H9 (cell line): ENCODE data around the gene GJD4. TPM values are rescaled to one million over a fixed set of nuclear protein-coding genes. Genes with fewer than 3 reads are reported as not detected.

ENCODE experiments used
- DNase-seq: peaks from one replicate; pipeline ENCODE4 v3.0.0-alpha.2; 2017
- H2AFZ ChIP-seq: one replicate; pipeline ENCODE4 v1.6.1; 2013; ENCODE audit warnings: mild to moderate bottlenecking, low read length, control low read depth, moderate library complexity
- H2AK5ac ChIP-seq: 2 replicates; pipeline ENCODE4 v1.6.1; 2013; ENCODE audit warnings: low read length, control low read depth, mixed read lengths; ENCODE audit not compliant: insufficient read length
- H2BK120ac ChIP-seq: one replicate; pipeline ENCODE4 v1.6.1; 2013; ENCODE audit warnings: low read depth, mild to moderate bottlenecking, low read length, control low read depth, inconsistent platforms; ENCODE audit not compliant: poor library complexity, severe bottlenecking
- H2BK12ac ChIP-seq: 2 replicates; pipeline ENCODE4 v1.6.1; 2013; ENCODE audit warnings: low read length, control low read depth, mixed read lengths, low read depth; ENCODE audit not compliant: insufficient read length
- H2BK15ac ChIP-seq: 2 replicates; pipeline ENCODE4 v1.6.1; 2013; ENCODE audit warnings: low read depth, low read length, control low read depth
- H2BK20ac ChIP-seq: one replicate; pipeline ENCODE4 v1.6.1; 2013; ENCODE audit warnings: low read depth, mild to moderate bottlenecking, low read length, control low read depth, inconsistent platforms; ENCODE audit not compliant: poor library complexity, severe bottlenecking
- H2BK5ac ChIP-seq: 2 replicates; pipeline ENCODE4 v1.6.1; 2013; ENCODE audit warnings: low read length, control low read depth, mixed read lengths; ENCODE audit not compliant: insufficient read length
- H3K14ac ChIP-seq: 2 replicates; pipeline ENCODE4 v1.6.1; 2013; ENCODE audit warnings: low read length, control low read depth; ENCODE audit not compliant: insufficient read depth
- H3K18ac ChIP-seq: 2 replicates; pipeline ENCODE4 v1.6.1; 2013; ENCODE audit warnings: low read depth, mild to moderate bottlenecking, mixed read lengths, low read length, control low read depth; ENCODE audit not compliant: insufficient read length
- H3K23ac ChIP-seq: 2 replicates; pipeline ENCODE4 v1.6.1; 2013; ENCODE audit warnings: low read length, control low read depth, mixed read lengths, low read depth; ENCODE audit not compliant: insufficient read length
- H3K23me2 ChIP-seq: 2 replicates; pipeline ENCODE4 v1.6.1; 2013; ENCODE audit warnings: low read depth, mild to moderate bottlenecking, mixed read lengths, low read length, control low read depth; ENCODE audit not compliant: insufficient read length, poor library complexity, severe bottlenecking
- H3K27ac ChIP-seq: 2 replicates; pipeline ENCODE4 v1.5.1; 2013; ENCODE audit warnings: low read length, control low read depth, mixed read lengths, low read depth; ENCODE audit not compliant: insufficient read length
- H3K27me3 ChIP-seq: 2 replicates; pipeline ENCODE4 v1.6.1; 2013; ENCODE audit warnings: low read length, control low read depth, inconsistent platforms; ENCODE audit not compliant: insufficient read depth
- H3K4ac ChIP-seq: 2 replicates; pipeline ENCODE4 v1.6.1; 2013; ENCODE audit warnings: low read depth, mild to moderate bottlenecking, control low read depth, inconsistent platforms, low read length, moderate library complexity
- H3K4me1 ChIP-seq: 2 replicates; pipeline ENCODE4 v1.6.1; 2013; ENCODE audit warnings: low read length, control low read depth, inconsistent platforms; ENCODE audit not compliant: insufficient read depth
- H3K4me2 ChIP-seq: 2 replicates; pipeline ENCODE4 v1.6.1; 2013; ENCODE audit warnings: low read length, control low read depth, mixed read lengths; ENCODE audit not compliant: insufficient read length, insufficient read depth
- H3K56ac ChIP-seq: 2 replicates; pipeline ENCODE4 v1.6.1; 2013; ENCODE audit warnings: low read depth, mild to moderate bottlenecking, mixed read lengths, low read length, control low read depth; ENCODE audit not compliant: insufficient read length
- H3K79me1 ChIP-seq: 2 replicates; pipeline ENCODE4 v1.6.1; 2013; ENCODE audit warnings: low read depth, mild to moderate bottlenecking, moderate library complexity, low read length, control low read depth, inconsistent platforms; ENCODE audit not compliant: insufficient read depth, poor library complexity, severe bottlenecking
- H3K79me2 ChIP-seq: 2 replicates; pipeline ENCODE4 v1.6.1; 2013; ENCODE audit warnings: low read length, control low read depth, inconsistent platforms; ENCODE audit not compliant: insufficient read depth
- H3K9ac ChIP-seq: 2 replicates; pipeline ENCODE4 v1.6.1; 2013; ENCODE audit warnings: low read length, control low read depth, mixed read lengths; ENCODE audit not compliant: insufficient read length; ENCODE audit errors: extremely low read depth
- H3K9me3 ChIP-seq: one replicate; pipeline ENCODE4 v1.6.1; 2013; ENCODE audit warnings: low read depth, low read length, inconsistent platforms; ENCODE audit not compliant: control insufficient read depth
- H3T11ph ChIP-seq: one replicate; pipeline ENCODE4 v1.6.1; 2013; ENCODE audit warnings: mild to moderate bottlenecking, low read length, control low read depth, inconsistent platforms
- H4K20me1 ChIP-seq: one replicate; pipeline ENCODE4 v1.6.1; 2013; ENCODE audit not compliant: control insufficient read depth, insufficient read length, insufficient read depth
- H4K5ac ChIP-seq: 2 replicates; pipeline ENCODE4 v1.6.1; 2013; ENCODE audit warnings: low read depth, mild to moderate bottlenecking, mixed read lengths, low read length, control low read depth; ENCODE audit not compliant: insufficient read length
- H4K8ac ChIP-seq: replicated peaks from 2 replicates; pipeline ENCODE4 v1.6.1; 2013; ENCODE audit warnings: low read length, control low read depth, mixed read lengths, low read depth; ENCODE audit not compliant: insufficient read length
- H4K91ac ChIP-seq: 2 replicates; pipeline ENCODE4 v1.6.1; 2013; ENCODE audit warnings: low read depth, mild to moderate bottlenecking, moderate library complexity, mixed read lengths, low read length, control low read depth; ENCODE audit not compliant: insufficient read length
- H3K27ac Mint-ChIP-seq, 3 experiments: 2 replicates in 2 of 3; 3 replicates in 1 of 3; pipeline ENCODE4 v1.8.0; 2020 to 2021; ENCODE audit warnings: mixed read lengths in 3 of 3, mild to moderate bottlenecking in 1 of 3, moderate library complexity in 1 of 3
- H3K27me3 Mint-ChIP-seq: 2 replicates; pipeline ENCODE4 v1.8.0; 2021; ENCODE audit warnings: low read depth, mild to moderate bottlenecking, moderate library complexity, mixed read lengths
- H3K36me3 Mint-ChIP-seq, 3 experiments: 2 replicates in 2 of 3; 3 replicates in 1 of 3; pipeline ENCODE4 v1.8.0; 2020 to 2021; ENCODE audit warnings: low read depth in 3 of 3, mixed read lengths in 3 of 3; ENCODE audit not compliant: insufficient read depth in 1 of 3
- H3K4me1 Mint-ChIP-seq, 2 experiments: 2 replicates each; pipeline ENCODE4 v1.8.0; 2020; ENCODE audit warnings: mixed read lengths in 2 of 2
- H3K4me3 Mint-ChIP-seq, 2 experiments: 2 replicates in 1 of 2; 3 replicates in 1 of 2; pipeline ENCODE4 v1.8.0; 2020 to 2021; ENCODE audit warnings: mild to moderate bottlenecking in 2 of 2, mixed read lengths in 2 of 2, moderate library complexity in 1 of 2
- H3K9me3 Mint-ChIP-seq, 2 experiments: 2 replicates in 1 of 2; 3 replicates in 1 of 2; pipeline ENCODE4 v1.8.0; 2020; ENCODE audit warnings: mild to moderate bottlenecking in 2 of 2, mixed read lengths in 2 of 2, moderate library complexity in 1 of 2
- CTCF ChIP-seq: fragments of 200-600 bp; sonication (generic); conservative IDR thresholded peaks from 3 replicates; pipeline ENCODE4 v1.8.0; 2021; ENCODE audit warnings: antibody characterized with exemption, mild to moderate bottlenecking
- WGBS: extraction: QIAGEN DNeasy Blood & Tissue Kit; methylation state at CpG from one replicate; pipeline ENCODE4 v1.1.7; 2013; ENCODE audit warnings: missing lambda C conversion rate, low lambda C conversion rate, mixed read lengths; ENCODE audit not compliant: insufficient read length; ENCODE audit errors: extremely low coverage; 5-methylcytosine and 5-hydroxymethylcytosine counted together
- total RNA-seq: library from RNA; stranded (reverse); gene quantifications from 2 replicates; pipeline ENCODE4 v1.2.1, GENCODE V29; 2021

GJD4 gene
- total RNA-seq, 1 experiment from 2014 or later = not detected

- H3K4me3 Mint-ChIP-seq = no peak overlapping the region
- Histone ChIP-seq H2BK12ac (no peak overlapping the region), H3K23me2 (no peaks in the 10 kb centered on the region), H3K9ac (no peak overlapping the region), H4K91ac (no peak overlapping the region), H2AK5ac (no peak overlapping the region), H3K27ac (no peak overlapping the region), H4K20me1 (no peaks in the 10 kb centered on the region), H3K18ac (no peak overlapping the region), H3K4ac (no peak overlapping the region), H3T11ph (no peak overlapping the region), H3K9me3 (no peaks in the 10 kb centered on the region), H3K23ac (no peak overlapping the region), H3K4me2 (no peak overlapping the region), H3K14ac (no peak overlapping the region), H4K8ac (no peak overlapping the region), H3K27me3 (no peaks in the 10 kb centered on the region; the same call in 1 of the 2 replicates), H3K56ac (no peak overlapping the region), H2BK5ac (no peak overlapping the region), H3K79me1 (no peaks in the 10 kb centered on the region), H2BK120ac (no peak overlapping the region), H3K4me1 (no peaks in the 10 kb centered on the region), H3K79me2 (no peaks in the 10 kb centered on the region), H4K5ac (no peak overlapping the region), H2BK20ac (no peak overlapping the region), H2AFZ (no peak overlapping the region), H2BK15ac (no peak overlapping the region)
- no peak overlapping the region; a peak in 1 of 7 replicates for H3K27ac Mint-ChIP-seq
- TF ChIP-seq CTCF = no peak
- peaks cover 7 to 11% (median 11%) of the 10 kb centered on the region in 3 experiments for H3K36me3 Mint-ChIP-seq
- no peaks in the 10 kb centered on the region for H3K27me3 Mint-ChIP-seq
- peaks cover 12 to 16% of the 10 kb centered on the region in 2 experiments for H3K9me3 Mint-ChIP-seq
- DNase-seq = no peak
- H3K4me1 Mint-ChIP-seq = peaks cover 3 to 5% of the 10 kb centered on the region in 2 experiments; a peak in 3 of 4 replicates
- no CpG with 5 or more reads among the region's 5 CpGs for WGBS
Observed at GRCh38 chr10:35614312-35614711, 9.2 kb downstream of the GJD4 start.
